Femur (tissue), 1 donor: Measurements from ENCODE around the gene NXT2.
A peak's percentile ranks its signal among the peaks of the same experiment; 100 is the strongest.
"Not testable (repeated sequence)": the region's sequence is repeated elsewhere in the genome, so short reads cannot be mapped to it uniquely, and the experiment has no call there.

Source experiments
- DNase-seq: peaks from one replicate; pipeline ENCODE4 v3.0.0-alpha.2; 2017

Gene NXT2

GRCh38 chrX:109536439-109537323 lies at the start of gene NXT2:
NXT2 (plus strand) TSS chrX:109536844; CDS start chrX:109537007, 163 bp downstream.
- peak; percentile 94 for DNase-seq

GRCh38 chrX:109487640-109488039 lies 49.0 kb upstream of the NXT2 start:
- DNase-seq: no peak

GRCh38 chrX:109489174-109489573 lies 47.5 kb upstream of the NXT2 start:
- DNase-seq: no peak

- no peak for DNase-seq
Measured at GRCh38 chrX:109498434-109498833, 38.2 kb upstream of the NXT2 start.

GRCh38 chrX:109501176-109501575 lies 35.5 kb upstream of the NXT2 start:
- DNase-seq: no peak

GRCh38 chrX:109508915-109509314 lies 27.7 kb upstream of the NXT2 start:
- DNase-seq: no peak

GRCh38 chrX:109511113-109511512 lies 25.5 kb upstream of the NXT2 start:
- no peak for DNase-seq

- no peak for DNase-seq
Measured at GRCh38 chrX:109519001-109519400, 17.6 kb upstream of the NXT2 start.

GRCh38 chrX:109533005-109533404 lies 3.6 kb upstream of the NXT2 start:
- DNase-seq: no peak

GRCh38 chrX:109533631-109534030 lies 3.0 kb upstream of the NXT2 start:
- DNase-seq: no peak

- DNase-seq: no peak
Measured at GRCh38 chrX:109534933-109535332, 1.7 kb upstream of the NXT2 start.

GRCh38 chrX:109535578-109535977 lies 1.1 kb upstream of the NXT2 start:
- DNase-seq: no peak

- no peak for DNase-seq
Measured at GRCh38 chrX:109537324-109537665, 651 bp downstream of the NXT2 start.

- DNase-seq: not testable (repeated sequence)
Measured at GRCh38 chrX:109539007-109539406, 2.4 kb downstream of the NXT2 start.

GRCh38 chrX:109553862-109554261 lies 17.2 kb downstream of the NXT2 start:
- no peak for DNase-seq

GRCh38 chrX:109576083-109576482 lies 39.4 kb downstream of the NXT2 start:
- not testable (repeated sequence) for DNase-seq

GRCh38 chrX:109577055-109577454 lies 40.4 kb downstream of the NXT2 start:
- no peak for DNase-seq

GRCh38 chrX:109578916-109579315 lies 42.3 kb downstream of the NXT2 start:
- no peak for DNase-seq

GRCh38 chrX:109585488-109585887 lies 48.8 kb downstream of the NXT2 start:
- no peak for DNase-seq

GRCh38 chrX:109590176-109590575 lies 53.5 kb downstream of the NXT2 start:
- no peak for DNase-seq
